Stimulated activated CD8-positive, alpha-beta memory T cell treated with anti-CD3 and anti-CD28 coated beads, Interleukin-4, amount 100 ng/mL, for 48 hours (primary cell): ENCODE data around the gene NUTM2A.
"Not testable (repeated sequence)": the region's sequence is repeated elsewhere in the genome, so short reads cannot be mapped to it uniquely, and the experiment has no call there.

Source experiments
- DNase-seq: peaks from one replicate; pipeline ENCODE4 v3.0.0-alpha.2; 2020

NUTM2A gene

DNA sequence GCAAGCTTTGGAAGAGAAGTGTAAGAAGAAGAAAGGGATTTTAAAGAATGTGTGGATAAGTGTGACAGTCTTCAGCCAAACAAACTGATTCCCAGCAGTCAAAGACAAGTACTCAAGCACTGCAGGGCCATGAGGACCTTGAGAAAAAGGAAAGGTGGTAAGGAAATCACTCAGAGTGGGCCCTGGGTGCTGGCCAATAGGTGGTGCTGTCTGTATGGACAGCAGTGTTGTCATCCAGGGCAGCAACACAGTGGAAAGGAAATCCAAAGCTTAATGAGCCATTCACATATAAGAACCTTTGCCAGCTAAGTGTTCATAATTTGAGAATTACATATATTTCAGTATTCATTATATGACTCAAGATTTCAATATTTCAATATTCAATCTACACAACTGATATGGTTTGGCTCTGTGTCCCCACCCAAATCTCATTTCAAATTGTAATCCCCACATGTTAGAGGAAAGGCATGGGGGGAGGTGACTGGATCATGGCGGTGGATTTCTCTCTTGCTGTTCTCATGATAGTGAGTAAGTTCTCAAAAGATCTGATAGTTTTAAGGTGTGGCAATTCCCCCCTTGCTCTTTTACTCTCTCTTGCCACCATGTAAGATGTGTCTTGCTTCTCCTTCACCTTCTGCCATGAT is 55.6 kb downstream of the NUTM2A start:
- not testable (repeated sequence) for DNase-seq
